GM21717 (cell line): Measurements from ENCODE around the gene NDUFS8.

Experiments
- ATAC-seq: cut with Tn5 transposase; IDR thresholded peaks from one replicate; pipeline ENCODE4 v1.9.1; 2021; ENCODE audit warnings: mild to moderate bottlenecking, moderate library complexity; ENCODE audit not compliant: unreplicated experiment

NDUFS8 gene

DNA sequence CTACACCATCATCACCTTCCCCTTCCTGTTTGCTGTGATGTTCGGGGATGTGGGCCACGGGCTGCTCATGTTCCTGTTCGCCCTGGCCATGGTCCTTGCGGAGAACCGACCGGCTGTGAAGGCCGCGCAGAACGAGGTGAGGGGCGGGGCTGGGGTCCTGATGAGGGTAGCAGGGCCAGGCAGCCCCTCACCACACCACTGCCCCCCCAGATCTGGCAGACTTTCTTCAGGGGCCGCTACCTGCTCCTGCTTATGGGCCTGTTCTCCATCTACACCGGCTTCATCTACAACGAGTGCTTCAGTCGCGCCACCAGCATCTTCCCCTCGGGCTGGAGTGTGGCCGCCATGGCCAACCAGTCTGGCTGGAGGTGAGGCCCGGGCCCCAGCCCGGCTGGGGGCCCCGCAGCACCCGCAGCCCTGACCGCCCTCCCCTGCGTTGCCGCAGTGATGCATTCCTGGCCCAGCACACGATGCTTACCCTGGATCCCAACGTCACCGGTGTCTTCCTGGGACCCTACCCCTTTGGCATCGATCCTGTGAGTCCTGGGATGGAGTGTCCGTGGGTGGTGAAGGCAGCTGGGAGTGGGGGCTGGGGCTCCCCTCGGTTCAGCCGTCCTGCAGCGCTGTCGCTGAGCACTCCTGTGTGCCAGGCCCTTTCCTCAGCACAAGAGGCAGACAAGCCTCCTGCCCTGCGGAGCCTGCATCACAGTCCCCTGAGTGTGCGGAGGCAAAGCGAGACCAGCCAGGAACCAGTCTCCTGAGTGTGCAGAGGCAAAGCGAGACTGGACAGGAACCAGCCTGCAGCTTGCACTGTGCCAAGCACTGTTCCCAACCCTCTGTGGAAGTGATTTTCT, 17.2 kb downstream of the NDUFS8 start:
- ATAC-seq: no peak

DNA sequence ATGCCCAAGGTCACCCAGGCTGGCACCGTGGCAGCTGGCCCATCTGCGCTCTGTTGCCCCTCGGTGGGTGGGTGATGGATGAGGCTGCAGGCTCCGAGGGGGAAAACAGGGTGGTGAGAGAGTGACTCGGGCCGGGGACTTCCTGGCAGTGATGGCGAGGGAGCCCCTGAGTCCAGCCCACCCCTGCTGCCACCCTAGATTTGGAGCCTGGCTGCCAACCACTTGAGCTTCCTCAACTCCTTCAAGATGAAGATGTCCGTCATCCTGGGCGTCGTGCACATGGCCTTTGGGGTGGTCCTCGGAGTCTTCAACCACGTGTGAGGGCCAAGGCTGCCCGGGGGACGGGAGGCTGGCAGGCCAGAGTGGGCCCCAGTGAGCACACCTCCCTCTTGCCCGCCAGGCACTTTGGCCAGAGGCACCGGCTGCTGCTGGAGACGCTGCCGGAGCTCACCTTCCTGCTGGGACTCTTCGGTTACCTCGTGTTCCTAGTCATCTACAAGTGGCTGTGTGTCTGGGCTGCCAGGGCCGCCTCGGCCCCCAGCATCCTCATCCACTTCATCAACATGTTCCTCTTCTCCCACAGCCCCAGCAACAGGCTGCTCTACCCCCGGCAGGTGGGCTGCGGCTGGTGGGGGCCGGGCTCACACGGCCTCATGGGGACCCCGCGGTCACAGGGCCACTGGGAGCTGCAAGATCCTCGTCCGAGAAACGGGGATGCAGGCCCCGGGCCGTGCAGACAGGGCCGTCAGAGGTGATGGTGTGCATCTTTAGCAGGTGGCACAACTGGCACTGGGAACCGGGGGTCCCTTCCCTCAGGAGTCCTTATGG, 18.4 kb downstream of the NDUFS8 start:
- ATAC-seq: no peak

DNA sequence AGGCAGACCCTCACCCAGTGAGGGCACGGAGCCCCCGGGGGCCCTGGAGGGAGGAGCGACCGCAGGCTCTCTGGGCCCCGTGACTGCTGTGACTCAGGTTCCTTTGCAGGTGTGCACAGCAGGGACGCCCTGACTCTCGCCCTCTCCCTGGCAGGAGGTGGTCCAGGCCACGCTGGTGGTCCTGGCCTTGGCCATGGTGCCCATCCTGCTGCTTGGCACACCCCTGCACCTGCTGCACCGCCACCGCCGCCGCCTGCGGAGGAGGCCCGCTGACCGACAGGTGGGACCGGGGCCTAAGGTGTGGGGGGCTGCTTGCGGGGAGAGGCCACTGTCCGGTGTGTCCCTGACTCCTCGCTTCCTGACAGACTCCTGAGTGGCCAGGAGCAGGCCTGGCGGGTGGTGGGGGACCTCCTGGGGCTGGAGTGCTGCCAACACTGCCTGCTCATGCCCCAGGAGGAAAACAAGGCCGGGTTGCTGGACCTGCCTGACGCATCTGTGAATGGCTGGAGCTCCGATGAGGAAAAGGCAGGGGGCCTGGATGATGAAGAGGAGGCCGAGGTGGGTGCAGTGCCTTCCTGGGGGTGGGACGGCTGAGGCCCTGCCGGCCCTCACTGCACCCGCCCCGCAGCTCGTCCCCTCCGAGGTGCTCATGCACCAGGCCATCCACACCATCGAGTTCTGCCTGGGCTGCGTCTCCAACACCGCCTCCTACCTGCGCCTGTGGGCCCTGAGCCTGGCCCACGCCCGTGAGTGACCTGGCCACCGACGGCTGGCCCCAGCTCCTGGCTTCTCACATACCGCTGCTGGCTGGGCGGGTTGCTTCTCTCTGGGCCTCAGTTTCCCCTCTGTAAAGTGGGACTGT, 19.3 kb downstream of the NDUFS8 start:
- no peak for ATAC-seq

DNA sequence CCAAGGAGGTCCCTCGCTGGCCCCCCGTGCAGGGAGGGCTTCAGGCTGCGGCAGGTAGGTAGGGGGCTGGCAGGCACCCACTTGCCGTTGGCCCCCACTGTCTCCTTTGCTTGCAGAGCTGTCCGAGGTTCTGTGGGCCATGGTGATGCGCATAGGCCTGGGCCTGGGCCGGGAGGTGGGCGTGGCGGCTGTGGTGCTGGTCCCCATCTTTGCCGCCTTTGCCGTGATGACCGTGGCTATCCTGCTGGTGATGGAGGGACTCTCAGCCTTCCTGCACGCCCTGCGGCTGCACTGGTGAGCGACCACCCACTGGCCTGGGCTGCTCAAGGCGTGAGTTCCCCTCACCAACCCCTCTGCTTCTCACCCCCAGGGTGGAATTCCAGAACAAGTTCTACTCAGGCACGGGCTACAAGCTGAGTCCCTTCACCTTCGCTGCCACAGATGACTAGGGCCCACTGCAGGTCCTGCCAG, 19.9 kb downstream of the NDUFS8 start:
- no peak for ATAC-seq

DNA sequence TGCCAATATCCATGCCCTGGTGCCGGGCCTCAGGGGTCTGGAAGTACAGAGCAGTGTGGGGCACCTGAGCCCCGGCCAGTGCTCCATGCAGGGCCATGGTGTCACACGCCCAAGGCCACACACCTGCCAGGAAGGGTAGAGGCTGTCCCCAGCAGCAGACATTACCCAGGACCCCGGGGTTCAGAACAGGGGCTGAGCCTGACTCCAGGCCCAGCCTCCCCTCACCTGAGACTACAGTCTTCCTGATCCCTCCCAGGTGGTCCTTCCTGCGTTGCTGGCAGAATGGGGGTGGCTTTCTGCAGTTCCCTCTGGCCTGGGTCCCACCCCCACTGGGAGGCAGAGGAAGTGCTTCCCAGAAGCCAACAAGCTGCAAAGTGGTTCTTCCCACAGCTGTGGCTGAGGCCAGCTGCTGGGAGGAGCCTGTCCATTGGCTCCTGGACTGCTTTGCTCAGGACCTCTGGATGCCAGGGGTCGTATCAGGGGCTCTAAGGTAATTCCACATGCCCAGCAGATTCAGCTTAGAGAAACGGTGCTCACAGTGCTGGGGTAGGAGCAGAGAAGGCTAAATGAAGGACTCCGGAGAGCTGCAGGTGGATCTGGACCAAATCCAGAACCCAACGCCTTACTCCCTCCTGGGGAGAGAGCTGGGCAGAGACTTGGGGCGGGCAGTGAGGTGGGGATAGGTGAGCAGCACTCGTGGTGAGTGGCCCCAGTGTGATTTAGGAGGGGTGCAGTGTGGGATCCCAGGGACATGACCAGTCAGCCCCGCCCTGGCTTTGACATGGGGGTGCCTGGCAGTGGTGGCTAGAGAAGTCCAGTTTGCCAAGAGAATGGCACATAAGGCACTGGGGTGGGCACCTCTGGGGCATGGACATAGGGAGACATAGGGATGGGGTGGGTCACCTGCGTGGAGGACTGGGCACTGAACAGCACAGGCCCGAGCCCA, 21.0 kb downstream of the NDUFS8 start:
- ATAC-seq: no peak

DNA sequence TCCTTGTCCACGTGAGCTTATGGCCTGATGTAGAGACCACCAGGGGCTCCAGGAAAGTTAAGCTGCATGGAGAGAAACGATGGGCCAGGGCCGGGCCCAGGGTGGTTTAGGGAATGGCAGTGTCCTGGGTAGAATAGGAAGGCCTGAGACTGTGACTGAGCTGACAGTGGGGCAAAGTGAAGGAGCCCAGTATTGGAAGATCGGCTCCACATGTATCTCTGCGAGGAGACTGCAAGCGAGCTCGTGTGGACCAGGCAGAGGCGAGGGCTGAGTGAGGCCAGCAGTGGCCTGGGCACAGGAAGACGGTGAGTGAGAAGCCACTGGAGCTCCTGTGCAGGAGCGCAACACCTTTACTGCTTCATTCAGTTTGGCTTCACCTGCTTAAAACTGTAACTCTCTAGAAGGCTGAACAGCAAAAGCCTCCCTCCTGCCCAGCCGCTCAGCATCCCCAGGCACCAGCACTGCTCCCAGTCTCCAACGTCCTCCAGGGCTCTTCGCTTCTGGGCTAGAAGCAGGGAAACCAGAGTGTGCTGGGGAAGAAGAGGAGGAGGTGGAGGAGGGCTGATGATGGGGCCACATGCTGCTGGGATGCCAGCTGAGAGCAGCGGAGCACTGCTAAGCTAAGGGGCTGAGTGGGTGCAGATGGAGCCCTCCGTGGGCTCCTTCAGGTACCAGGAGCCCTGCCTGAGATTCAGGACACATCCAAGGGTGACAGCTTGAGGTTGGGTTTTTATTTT, 21.8 kb downstream of the NDUFS8 start:
- ATAC-seq: no peak

DNA sequence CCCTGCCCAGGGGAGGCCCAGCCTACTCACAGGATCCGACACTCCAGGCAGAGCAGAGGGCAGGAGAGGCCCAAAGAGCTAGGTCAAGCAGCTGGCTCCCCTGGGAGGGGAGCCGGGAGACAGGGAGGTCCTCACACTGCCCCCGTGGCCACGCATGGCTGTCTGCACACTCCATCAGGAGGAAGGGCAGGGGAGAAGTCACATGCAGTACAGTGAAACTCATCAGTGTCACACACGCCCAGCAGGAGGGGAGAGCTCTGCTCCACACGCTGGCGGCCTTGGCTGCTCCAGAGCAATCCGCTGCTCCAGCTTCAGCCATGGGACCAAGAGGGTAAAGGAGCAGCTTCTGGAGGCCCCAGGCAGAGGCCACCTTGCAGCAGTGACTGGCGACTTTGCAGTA, 22.6 kb downstream of the NDUFS8 start:
- ATAC-seq: no peak

DNA sequence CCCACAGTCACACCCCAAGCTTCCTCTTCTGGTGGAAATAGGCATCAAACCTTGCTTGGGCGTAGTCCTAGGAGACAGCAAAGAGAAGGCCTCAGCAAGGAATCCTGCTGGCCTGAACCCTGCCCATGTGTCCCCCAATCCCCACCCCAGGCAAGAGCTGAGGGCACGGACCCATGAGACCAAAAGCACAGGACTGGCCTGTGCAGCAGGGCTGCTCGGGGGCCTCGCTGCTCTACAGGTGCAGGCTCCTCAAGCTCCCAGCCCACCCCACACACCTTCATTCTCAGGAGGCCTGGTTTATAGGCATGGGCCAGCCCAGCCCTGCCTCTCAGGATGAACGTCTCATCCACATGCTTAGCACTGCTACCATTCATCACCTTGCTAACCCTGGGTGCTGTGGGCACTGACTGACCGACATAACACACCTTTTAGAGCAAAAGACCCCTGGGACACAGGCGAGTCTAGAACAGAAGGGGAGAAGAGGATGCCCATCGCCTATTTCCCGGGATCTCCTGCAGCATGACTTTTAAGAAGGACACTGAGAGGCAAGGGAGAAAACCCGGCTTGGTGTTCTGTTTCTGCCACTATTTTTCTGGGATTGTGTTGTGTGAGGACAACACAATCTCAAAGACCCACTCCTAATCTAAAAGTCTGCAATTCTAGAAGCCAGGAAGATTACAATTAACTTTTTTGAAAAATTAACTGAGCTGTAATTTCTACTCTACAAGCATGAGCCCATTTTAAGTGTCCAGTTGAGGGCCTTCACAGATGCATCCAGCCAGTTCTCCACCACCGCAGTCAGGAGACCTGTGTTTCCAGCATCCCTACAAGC, 23.7 kb downstream of the NDUFS8 start:
- no peak for ATAC-seq

DNA sequence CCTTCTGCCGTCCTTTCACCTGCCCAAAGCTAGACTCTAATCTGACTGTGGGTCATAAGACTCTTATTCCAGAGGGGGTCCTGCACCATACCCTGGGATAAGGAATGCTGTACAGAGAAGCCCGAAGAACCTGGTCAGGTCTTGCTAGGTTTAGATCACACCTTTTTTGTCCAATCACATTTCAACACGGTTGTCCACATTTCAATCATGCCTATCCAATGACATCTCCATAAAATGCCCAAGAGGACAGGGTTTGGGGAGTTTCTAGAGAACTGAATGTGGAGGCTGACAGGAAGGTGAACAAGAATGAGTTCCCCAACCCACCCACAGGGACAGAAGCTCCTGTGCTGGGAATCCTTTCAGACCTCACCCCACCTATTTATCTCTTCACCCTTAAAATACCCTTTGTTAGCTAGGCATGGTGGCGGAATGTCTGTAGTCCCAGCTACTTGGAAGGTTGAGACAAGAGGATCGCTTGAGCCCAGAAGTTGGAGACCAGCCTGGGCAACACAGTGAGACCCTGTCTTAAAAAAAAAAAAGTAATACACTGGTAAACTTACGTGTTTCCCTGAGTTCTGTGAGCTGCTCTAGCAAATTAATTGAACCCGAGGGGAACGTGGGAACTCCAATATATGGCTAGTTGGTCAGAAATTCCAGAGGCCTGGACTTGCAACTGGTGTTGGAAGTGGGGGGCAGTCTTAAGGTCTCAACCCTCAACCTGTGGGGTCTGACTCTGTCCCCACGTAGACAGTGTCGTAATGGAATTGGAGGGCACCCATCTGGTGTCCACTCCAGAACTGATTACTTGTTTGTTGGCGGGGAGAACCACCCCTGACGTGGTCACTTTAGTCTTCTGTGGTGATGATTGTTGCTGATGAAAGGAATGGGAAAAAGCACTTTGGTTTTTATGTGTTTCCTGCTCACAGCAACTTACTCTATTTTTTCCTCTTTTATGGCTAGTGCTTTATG, 26.1 kb downstream of the NDUFS8 start:
- ATAC-seq: no peak

DNA sequence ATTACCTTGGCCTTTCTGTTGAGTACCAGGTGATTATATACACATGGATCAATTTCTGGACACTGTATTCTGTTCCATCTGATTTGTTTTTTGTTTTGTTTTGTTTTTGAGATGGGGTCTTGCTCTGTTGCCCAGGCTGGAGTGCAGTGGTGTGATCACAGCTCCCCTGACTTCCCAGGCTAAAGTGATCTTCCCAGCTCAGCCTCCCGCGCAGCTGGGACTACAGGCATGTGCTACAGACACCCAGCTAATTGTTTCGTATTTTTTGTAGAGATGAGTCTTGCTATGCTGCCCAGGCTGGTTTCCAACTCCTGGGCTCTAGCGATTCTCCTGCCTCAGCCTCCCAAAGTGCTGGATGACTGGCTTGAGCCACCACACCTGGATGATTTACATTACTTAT, 27.3 kb downstream of the NDUFS8 start:
- ATAC-seq: no peak

DNA sequence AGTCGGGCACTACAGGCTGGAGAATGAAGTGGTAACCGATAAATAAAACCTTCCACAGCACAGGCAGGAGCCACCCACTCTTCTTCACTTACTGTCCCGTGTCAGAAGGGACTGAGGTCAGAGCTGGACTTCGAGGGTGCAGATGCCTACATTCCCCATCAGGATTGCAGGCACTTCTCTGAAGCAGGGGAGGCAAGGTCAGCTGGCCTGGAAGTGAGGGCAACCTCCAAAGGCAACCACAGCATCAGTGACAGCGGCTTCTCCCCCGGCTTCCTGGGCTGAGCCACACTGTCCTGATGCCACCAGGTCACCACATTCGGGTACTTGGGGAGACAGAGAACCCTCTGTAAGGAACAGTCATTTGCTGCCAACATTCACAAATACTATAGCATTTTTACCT, 31.0 kb downstream of the NDUFS8 start:
- no peak for ATAC-seq

DNA sequence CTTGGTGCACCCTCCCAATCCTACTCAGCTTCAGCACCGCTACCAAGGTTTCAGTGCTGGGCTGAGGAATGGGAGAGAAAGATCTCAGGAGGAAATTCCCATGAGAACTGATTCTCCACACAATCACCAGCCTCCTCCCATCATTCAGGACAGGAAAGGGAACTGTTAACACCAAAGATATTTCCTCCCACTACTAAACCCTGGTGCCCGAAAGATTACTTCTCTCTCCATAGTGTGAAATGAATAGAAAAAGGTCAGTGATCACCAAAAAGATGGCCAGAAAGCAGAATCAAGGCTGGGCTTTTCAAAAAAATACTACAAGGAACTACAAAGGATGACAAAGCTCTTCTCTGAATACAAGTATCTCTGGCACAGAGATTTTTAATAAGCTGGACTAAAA, 34.4 kb downstream of the NDUFS8 start:
- no peak for ATAC-seq

DNA sequence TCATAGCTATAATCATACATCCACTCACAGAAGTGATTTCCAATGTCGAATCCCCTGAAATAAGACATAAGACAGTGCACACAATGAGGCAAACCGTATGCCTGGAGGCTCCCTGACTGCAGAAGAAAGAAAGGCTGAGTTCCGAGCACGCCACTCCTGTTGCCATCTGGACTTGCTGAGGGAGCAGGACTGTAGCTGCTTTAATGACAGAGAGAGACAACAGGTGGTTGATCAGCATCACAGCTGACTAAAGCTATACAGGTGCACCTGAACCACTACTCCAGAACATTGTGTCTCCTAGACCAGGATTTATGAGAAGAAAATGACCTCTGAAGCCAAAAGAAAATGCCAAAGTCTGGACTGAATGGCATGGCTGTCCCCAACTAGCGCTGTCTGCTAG, 35.4 kb downstream of the NDUFS8 start:
- no peak for ATAC-seq

DNA sequence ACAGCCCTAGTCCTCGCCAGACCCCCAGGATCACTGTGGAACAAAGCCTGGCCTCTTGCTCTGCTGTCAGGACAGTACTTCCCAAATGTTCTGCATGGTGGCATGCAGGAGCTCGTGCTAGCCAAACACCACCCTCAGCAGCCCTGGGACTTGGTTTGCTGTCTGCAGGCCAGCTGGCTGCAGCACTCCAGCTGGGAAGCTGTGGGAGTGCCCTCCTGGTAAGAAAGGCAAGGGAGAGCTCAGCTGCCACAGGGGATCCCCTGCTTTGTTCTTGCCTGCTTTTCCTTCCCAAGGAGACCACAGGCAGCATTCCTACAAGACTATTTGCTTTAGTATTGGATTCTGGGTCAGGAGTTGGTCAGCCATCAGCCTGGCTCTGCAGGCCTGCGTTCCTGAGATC, 36.3 kb downstream of the NDUFS8 start:
- no peak for ATAC-seq

DNA sequence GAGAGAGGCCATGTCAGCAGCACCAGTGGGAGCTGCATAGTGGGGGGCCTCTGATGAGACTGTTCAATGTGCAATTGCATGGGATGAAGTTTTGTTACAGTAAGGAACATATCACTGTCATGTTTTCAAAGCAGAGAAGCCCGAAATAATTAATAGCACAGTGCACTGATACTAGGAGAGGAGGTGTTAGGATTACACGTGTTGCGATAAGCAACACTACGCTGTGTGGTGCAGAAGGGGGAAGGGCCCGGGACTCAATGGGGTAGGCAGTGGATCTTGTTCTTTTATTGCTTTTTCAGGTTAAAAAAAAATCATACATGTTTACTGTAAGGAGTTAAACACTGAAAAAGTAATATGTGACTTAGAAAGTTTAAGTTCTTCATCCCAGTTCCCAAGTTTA, 37.5 kb downstream of the NDUFS8 start:
- no peak for ATAC-seq

DNA sequence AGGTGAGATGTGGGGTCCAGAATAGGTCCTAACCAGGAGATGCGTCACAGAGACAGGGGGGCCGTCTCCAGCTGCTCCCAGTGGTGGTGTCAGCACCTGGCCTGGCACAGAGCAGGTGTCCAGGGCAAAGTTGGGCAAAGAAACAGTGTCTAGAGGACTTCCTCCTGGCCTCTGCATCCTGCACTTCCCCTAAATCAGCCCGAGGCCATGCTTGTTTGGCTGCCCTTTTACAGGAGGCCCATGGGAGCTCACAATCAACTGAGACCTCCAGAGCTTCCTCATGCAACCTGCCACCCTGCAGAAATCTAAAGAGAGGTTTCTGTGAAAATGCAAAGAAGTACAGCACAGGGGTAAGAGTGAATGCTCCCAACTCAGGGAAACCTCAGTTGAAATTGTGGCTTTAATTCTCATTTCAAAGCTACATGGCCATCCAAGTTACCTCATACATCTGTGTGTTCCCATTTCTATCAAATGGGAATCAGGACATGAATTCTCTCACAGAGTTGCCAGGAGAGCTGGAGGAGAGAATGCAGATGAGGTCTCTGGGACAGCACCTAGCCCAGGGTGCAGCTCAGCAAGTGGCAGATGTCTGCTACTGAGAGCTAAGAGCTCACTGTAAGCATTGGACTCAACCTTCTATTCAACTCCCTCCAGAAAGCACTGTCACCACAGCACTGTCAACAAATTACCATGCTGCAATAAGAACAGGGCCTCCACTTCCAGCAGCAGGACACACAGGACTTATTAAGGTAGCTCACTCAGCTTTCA, 41.0 kb downstream of the NDUFS8 start:
- no peak for ATAC-seq
